BLaER1 (cell line): ENCODE measurements around the gene DYNLT3.

ENCODE experiments used
- H3K27ac ChIP-seq: shearing (Covaris generic); formaldehyde crosslinking; 2 replicates; pipeline ENCODE4 v1.8.1; 2022
- H3K27me3 ChIP-seq: shearing (Covaris generic); formaldehyde crosslinking; 2 replicates; pipeline ENCODE4 v1.8.1; 2022
- H3K36me3 ChIP-seq: shearing (Covaris generic); formaldehyde crosslinking; 2 replicates; pipeline ENCODE4 v1.8.1; 2022
- H3K4me1 ChIP-seq: shearing (Covaris generic); formaldehyde crosslinking; 2 replicates; pipeline ENCODE4 v1.8.1; 2022
- H3K4me2 ChIP-seq: shearing (Covaris generic); formaldehyde crosslinking; 2 replicates; pipeline ENCODE4 v1.8.1; 2022
- H3K4me3 ChIP-seq: shearing (Covaris generic); formaldehyde crosslinking; 2 replicates; pipeline ENCODE4 v1.8.1; 2022
- H3K9ac ChIP-seq: shearing (Covaris generic); formaldehyde crosslinking; 2 replicates; pipeline ENCODE4 v1.8.1; 2022
- H3K9me3 ChIP-seq: shearing (Covaris generic); formaldehyde crosslinking; 2 replicates; pipeline ENCODE4 v1.8.1; 2022
- H4K20me1 ChIP-seq: shearing (Covaris generic); formaldehyde crosslinking; 2 replicates; pipeline ENCODE4 v1.8.1; 2022
- Cebpa-rat ChIP-seq: shearing (Covaris generic); IDR thresholded peaks from 2 replicates; pipeline ENCODE4 v1.8.1; 2022

DYNLT3 gene

GRCh38 chrX:37818031-37818430 lies 29.3 kb downstream of the DYNLT3 start:
- Histone ChIP-seq H3K9ac (peak overlapping the region; percentile 43; the same call in 1 of the 2 replicates), H3K4me3 (peak overlapping the region; percentile 41), H3K9me3 (no peaks in the 10 kb centered on the region), H3K36me3 (no peaks in the 10 kb centered on the region), H3K27me3 (no peaks in the 10 kb centered on the region), H3K4me1 (peaks cover 98% of the 10 kb centered on the region), H3K27ac (peak overlapping the region; percentile 83), H3K4me2 (peak overlapping the region; percentile 72), H4K20me1 (no peaks in the 10 kb centered on the region)
- TF ChIP-seq Cebpa-rat, result no peak

GRCh38 chrX:37817579-37817978 lies 29.8 kb downstream of the DYNLT3 start:
- H3K36me3 ChIP-seq, result no peaks in the 10 kb centered on the region
- peaks cover 98% of the 10 kb centered on the region for H3K4me1 ChIP-seq
- H3K27me3 ChIP-seq, result no peaks in the 10 kb centered on the region
- no peaks in the 10 kb centered on the region for H4K20me1 ChIP-seq
- peak overlapping the region; percentile 83 for H3K27ac ChIP-seq
- H3K4me2 ChIP-seq, result peak overlapping the region; percentile 72
- no peak for TF ChIP-seq Cebpa-rat
- peak overlapping the region; percentile 54; the same call in 1 of the 2 replicates for H3K9ac ChIP-seq
- H3K4me3 ChIP-seq, result peak overlapping the region; percentile 41; the same call in 1 of the 2 replicates
- no peaks in the 10 kb centered on the region for H3K9me3 ChIP-seq

- no peaks in the 10 kb centered on the region for H3K36me3 ChIP-seq
- no peak for TF ChIP-seq Cebpa-rat
- peak overlapping the region; percentile 83 for H3K27ac ChIP-seq
- H3K9ac ChIP-seq, result 0 out of 2 replicates have a peak overlapping the region, but pooled peaks have one; percentile 54
- peaks cover 98% of the 10 kb centered on the region for H3K4me1 ChIP-seq
- no peaks in the 10 kb centered on the region for H4K20me1 ChIP-seq
- no peaks in the 10 kb centered on the region for H3K27me3 ChIP-seq
- no peak overlapping the region for H3K4me3 ChIP-seq
- no peaks in the 10 kb centered on the region for H3K9me3 ChIP-seq
- H3K4me2 ChIP-seq, result peak overlapping the region; percentile 72
These were observed 30.2 kb downstream of the DYNLT3 start for GRCh38 chrX:37817176-37817575.

GRCh38 chrX:37816766-37817165 lies 30.6 kb downstream of the DYNLT3 start:
- peak overlapping the region; percentile 83 for H3K27ac ChIP-seq
- no peak overlapping the region for H3K9ac ChIP-seq
- no peaks in the 10 kb centered on the region for H4K20me1 ChIP-seq
- no peak overlapping the region for H3K4me3 ChIP-seq
- peaks cover 98% of the 10 kb centered on the region for H3K4me1 ChIP-seq
- TF ChIP-seq Cebpa-rat, result no peak
- no peaks in the 10 kb centered on the region for H3K36me3 ChIP-seq
- H3K4me2 ChIP-seq, result peak overlapping the region; percentile 72
- no peaks in the 10 kb centered on the region for H3K27me3 ChIP-seq
- H3K9me3 ChIP-seq, result no peaks in the 10 kb centered on the region

GRCh38 chrX:37815366-37815765 lies 32.0 kb downstream of the DYNLT3 start:
- Histone ChIP-seq H3K4me1 (peaks cover 99% of the 10 kb centered on the region), H3K27ac (peak overlapping the region; percentile 45), H3K36me3 (no peaks in the 10 kb centered on the region), H4K20me1 (no peaks in the 10 kb centered on the region), H3K4me3 (no peak overlapping the region), H3K4me2 (peak overlapping the region; percentile 72), H3K9ac (no peak overlapping the region), H3K9me3 (no peaks in the 10 kb centered on the region), H3K27me3 (no peaks in the 10 kb centered on the region)
- no peak for TF ChIP-seq Cebpa-rat

- Histone ChIP-seq H3K4me1 (peaks cover 82% of the 10 kb centered on the region), H3K4me2 (peak overlapping the region; percentile 50)
- no peak for TF ChIP-seq Cebpa-rat
These were observed 33.8 kb downstream of the DYNLT3 start for GRCh38 chrX:37813570-37813969.

GRCh38 chrX:37812110-37812509 lies 35.3 kb downstream of the DYNLT3 start:
- Histone ChIP-seq H4K20me1 (no peaks in the 10 kb centered on the region), H3K9me3 (0 out of 2 replicates have a peak, but pooled peaks cover 4% of the 10 kb centered on the region), H3K27me3 (no peaks in the 10 kb centered on the region), H3K36me3 (no peaks in the 10 kb centered on the region), H3K4me3 (no peak overlapping the region), H3K27ac (0 out of 2 replicates have a peak overlapping the region, but pooled peaks have one; percentile 40), H3K4me1 (peaks cover 68% of the 10 kb centered on the region), H3K9ac (no peak overlapping the region), H3K4me2 (peak overlapping the region; percentile 50)
- TF ChIP-seq Cebpa-rat, result no peak

More at GRCh38 chrX:37813570-37813969, 33.8 kb downstream of the DYNLT3 start:
- no peaks in the 10 kb centered on the region for H4K20me1 ChIP-seq
- H3K4me3 ChIP-seq, result no peak overlapping the region
- H3K36me3 ChIP-seq, result no peaks in the 10 kb centered on the region
- H3K9ac ChIP-seq, result no peak overlapping the region
- no peaks in the 10 kb centered on the region for H3K9me3 ChIP-seq
- peak overlapping the region; percentile 45; the same call in 1 of the 2 replicates for H3K27ac ChIP-seq
- no peaks in the 10 kb centered on the region for H3K27me3 ChIP-seq

- no peak for TF ChIP-seq Cebpa-rat
- H4K20me1 ChIP-seq, result no peaks in the 10 kb centered on the region
- H3K9ac ChIP-seq, result no peak overlapping the region
- no peak overlapping the region for H3K4me3 ChIP-seq
- H3K27ac ChIP-seq, result no peak overlapping the region
- H3K4me1 ChIP-seq, result peaks cover 53% of the 10 kb centered on the region
- H3K36me3 ChIP-seq, result no peaks in the 10 kb centered on the region
- H3K9me3 ChIP-seq, result 0 out of 2 replicates have a peak, but pooled peaks cover 4% of the 10 kb centered on the region
- H3K27me3 ChIP-seq, result no peaks in the 10 kb centered on the region
- H3K4me2 ChIP-seq, result no peak overlapping the region
These were observed 37.4 kb downstream of the DYNLT3 start for GRCh38 chrX:37809970-37810369.

GRCh38 chrX:37803057-37803456 lies 44.3 kb downstream of the DYNLT3 start:
- TF ChIP-seq Cebpa-rat, result no peak
- Histone ChIP-seq H3K27ac (peak overlapping the region; percentile 40; the same call in 1 of the 2 replicates), H3K4me3 (no peak overlapping the region), H3K9ac (no peak overlapping the region), H3K4me1 (peaks cover 46% of the 10 kb centered on the region), H3K4me2 (peak overlapping the region; percentile 61), H3K36me3 (no peaks in the 10 kb centered on the region), H3K9me3 (peaks cover 6% of the 10 kb centered on the region; the same call in 1 of the 2 replicates), H4K20me1 (no peaks in the 10 kb centered on the region), H3K27me3 (no peaks in the 10 kb centered on the region)

- H4K20me1 ChIP-seq, result no peaks in the 10 kb centered on the region
- no peaks in the 10 kb centered on the region for H3K27me3 ChIP-seq
- H3K36me3 ChIP-seq, result no peaks in the 10 kb centered on the region
- H3K27ac ChIP-seq, result peak overlapping the region; percentile 63
- peak overlapping the region; percentile 61 for H3K4me2 ChIP-seq
- peaks cover 55% of the 10 kb centered on the region for H3K4me1 ChIP-seq
- H3K4me3 ChIP-seq, result no peak overlapping the region
- no peak overlapping the region for H3K9ac ChIP-seq
- peaks cover 4% of the 10 kb centered on the region; the same call in 1 of the 2 replicates for H3K9me3 ChIP-seq
- no peak for TF ChIP-seq Cebpa-rat
These were observed 45.3 kb downstream of the DYNLT3 start for GRCh38 chrX:37802028-37802427.
